Spinal cord (tissue), 10 donors: Measurements from ENCODE around the gene DHRS7. TPM values are rescaled to one million over a fixed set of nuclear protein-coding genes. Genes with fewer than 3 reads are reported as not detected.

Experiments
- DNase-seq, 6 donors: peaks; one replicate each; pipeline versions ENCODE4 v3.0.0 to v3.0.0-alpha.2; 2013 to 2015; ENCODE audit warnings: low spot score in 6 of 6, low read depth in 4 of 6
- H3K27ac ChIP-seq: one replicate; pipeline ENCODE4 v1.5.1; 2013; ENCODE audit warnings: low read depth, low read length, control low read depth
- H3K27me3 ChIP-seq: one replicate; pipeline ENCODE4 v1.6.1; 2013; ENCODE audit warnings: low read length; ENCODE audit not compliant: control insufficient read depth, insufficient read depth
- H3K36me3 ChIP-seq: one replicate; pipeline ENCODE4 v1.6.1; 2013; ENCODE audit warnings: low read length; ENCODE audit not compliant: control insufficient read depth, insufficient read depth
- H3K4me1 ChIP-seq: one replicate; pipeline ENCODE4 v1.6.1; 2013; ENCODE audit warnings: low read length; ENCODE audit not compliant: control insufficient read depth, insufficient read depth
- H3K4me3 ChIP-seq: one replicate; pipeline ENCODE4 v1.5.1; 2013; ENCODE audit warnings: low read depth, low read length, control low read depth
- H3K9me3 ChIP-seq: one replicate; pipeline ENCODE4 v1.6.1; 2013; ENCODE audit warnings: low read length; ENCODE audit not compliant: control insufficient read depth, insufficient read depth
- WGBS: methylation state at CpG from one replicate; pipeline ENCODE4 v1.1.5; 2013; ENCODE audit warnings: missing lambda C conversion rate; ENCODE audit not compliant: insufficient coverage; 5-methylcytosine and 5-hydroxymethylcytosine counted together
- long read RNA-seq, 4 donors: transcript quantifications; one replicate each; lab custom pipeline, GENCODE V29; 2026
- polyA plus RNA-seq, 2 donors: library from polyadenylated mRNA; unstranded; fragments of 120-200 nt; gene quantifications; one replicate each; pipeline ENCODE4 v1.2.1, GENCODE V29; 2013; ENCODE audit not compliant: insufficient read length in 2 of 2
- total RNA-seq, 2 donors: library from RNA; depleted of rRNA in 1 of 2; stranded (reverse); fragments of 120-200 nt in 1 of 2; fragments of >200 nt in 1 of 2; gene quantifications; one replicate each; pipeline versions ENCODE4 v1.2.3 to v1.2.4, GENCODE V29; 2013 to 2014
- donor health status: healthy.

Gene DHRS7, protein sequence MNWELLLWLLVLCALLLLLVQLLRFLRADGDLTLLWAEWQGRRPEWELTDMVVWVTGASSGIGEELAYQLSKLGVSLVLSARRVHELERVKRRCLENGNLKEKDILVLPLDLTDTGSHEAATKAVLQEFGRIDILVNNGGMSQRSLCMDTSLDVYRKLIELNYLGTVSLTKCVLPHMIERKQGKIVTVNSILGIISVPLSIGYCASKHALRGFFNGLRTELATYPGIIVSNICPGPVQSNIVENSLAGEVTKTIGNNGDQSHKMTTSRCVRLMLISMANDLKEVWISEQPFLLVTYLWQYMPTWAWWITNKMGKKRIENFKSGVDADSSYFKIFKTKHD
- 10 to 100 TPM; 78.1 to 82.5 TPM for total RNA-seq
- polyA plus RNA-seq: 10 to 100 TPM; 72.5 to 90.6 TPM
- long read RNA-seq, donor 1, transcript DHRS7-209 (7 exons, 1,322 nt): major isoform, 70 of 95 reads
- long read RNA-seq, donor 1, partial matches to known transcripts: 15 of 95 reads
- long read RNA-seq, donor 1, other reads (novel, unspliced or antisense): 5 of 95 reads
- long read RNA-seq, donor 2, transcript DHRS7-209 (7 exons, 1,322 nt): major isoform, 24 of 40 reads
- long read RNA-seq, donor 2, transcript DHRS7-206 (2 exons, 563 nt): minor isoform, 8 of 40 reads
- long read RNA-seq, donor 2, partial matches to known transcripts: 7 of 40 reads
- long read RNA-seq, donor 2, other reads (novel, unspliced or antisense): 0 of 40 reads
- long read RNA-seq, donor 3, transcript DHRS7-209 (7 exons, 1,322 nt): major isoform, 17 of 33 reads
- long read RNA-seq, donor 3, transcript DHRS7-206 (2 exons, 563 nt): minor isoform, 16 of 33 reads
- long read RNA-seq, donor 3, partial matches to known transcripts: 0 of 33 reads
- long read RNA-seq, donor 3, other reads (novel, unspliced or antisense): 0 of 33 reads
- long read RNA-seq, donor 4, transcript DHRS7-206 (2 exons, 563 nt): minor isoform, 11 of 60 reads
- long read RNA-seq, donor 4, transcript DHRS7-209 (7 exons, 1,322 nt): major isoform, 44 of 60 reads
- long read RNA-seq, donor 4, transcript DHRS7-207 (4 exons, 924 nt): minor isoform, 5 of 60 reads
- long read RNA-seq, donor 4, partial matches to known transcripts: 0 of 60 reads
- long read RNA-seq, donor 4, other reads (novel, unspliced or antisense): 0 of 60 reads

DNA sequence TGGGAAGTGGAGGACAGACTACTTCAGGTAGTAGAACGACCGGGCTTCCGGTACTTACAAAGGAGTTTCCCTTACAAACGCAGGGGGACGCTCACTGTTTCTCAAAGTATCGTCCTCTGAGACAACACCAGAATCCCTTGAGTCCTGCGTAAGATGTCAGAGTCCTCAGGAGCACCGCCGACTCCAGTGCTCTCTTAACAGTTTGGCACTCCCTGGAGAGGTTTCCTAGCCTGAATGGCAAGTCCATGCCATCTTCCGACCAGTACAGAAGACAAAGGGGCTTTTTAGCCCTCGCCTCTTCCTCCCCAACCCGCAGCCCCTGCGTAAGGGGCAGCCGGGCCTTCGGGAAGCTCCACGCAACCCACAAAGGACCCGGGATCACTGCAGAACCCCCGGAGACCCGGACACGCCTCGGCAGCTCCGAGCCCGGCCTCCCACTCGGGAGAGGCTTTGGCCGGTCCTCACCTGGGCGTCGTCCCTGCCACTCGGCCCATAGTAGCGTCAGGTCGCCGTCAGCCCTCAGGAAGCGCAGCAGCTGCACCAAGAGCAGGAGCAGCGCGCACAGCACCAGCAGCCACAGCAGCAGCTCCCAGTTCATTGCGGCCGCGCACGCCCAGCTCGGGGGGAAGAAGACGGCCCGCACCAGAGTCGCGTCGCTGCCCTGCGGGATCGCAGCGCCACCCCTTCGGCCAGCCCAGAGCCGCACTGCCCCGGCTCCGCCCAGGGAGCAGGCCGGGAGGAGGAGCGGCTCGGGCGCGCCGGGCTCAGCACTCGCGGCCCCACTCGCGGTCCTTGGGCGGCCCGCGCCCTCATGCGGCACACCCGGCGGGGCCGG lies at the start of gene DHRS7:
TSS of gene DHRS7 (minus strand) at position 687 of the 835 bp plus-strand sequence. CDS start at position 598, 89 bp downstream.
- Histone ChIP-seq H3K4me3 (peak within 1 kb of the TSS; percentile 80), H3K36me3 (no peaks in the 10 kb centered on the region), H3K27ac (peak within 1 kb of the TSS; percentile 94), H3K4me1 (no peaks in the 10 kb centered on the region), H3K27me3 (no peaks in the 10 kb centered on the region), H3K9me3 (no peaks in the 10 kb centered on the region)
- WGBS: under 1% methylated on average over 64 of the region's 68 CpGs
- DNase-seq: peak in 4 of 6 donors; percentile 62 to 92 (median 79)

DNA sequence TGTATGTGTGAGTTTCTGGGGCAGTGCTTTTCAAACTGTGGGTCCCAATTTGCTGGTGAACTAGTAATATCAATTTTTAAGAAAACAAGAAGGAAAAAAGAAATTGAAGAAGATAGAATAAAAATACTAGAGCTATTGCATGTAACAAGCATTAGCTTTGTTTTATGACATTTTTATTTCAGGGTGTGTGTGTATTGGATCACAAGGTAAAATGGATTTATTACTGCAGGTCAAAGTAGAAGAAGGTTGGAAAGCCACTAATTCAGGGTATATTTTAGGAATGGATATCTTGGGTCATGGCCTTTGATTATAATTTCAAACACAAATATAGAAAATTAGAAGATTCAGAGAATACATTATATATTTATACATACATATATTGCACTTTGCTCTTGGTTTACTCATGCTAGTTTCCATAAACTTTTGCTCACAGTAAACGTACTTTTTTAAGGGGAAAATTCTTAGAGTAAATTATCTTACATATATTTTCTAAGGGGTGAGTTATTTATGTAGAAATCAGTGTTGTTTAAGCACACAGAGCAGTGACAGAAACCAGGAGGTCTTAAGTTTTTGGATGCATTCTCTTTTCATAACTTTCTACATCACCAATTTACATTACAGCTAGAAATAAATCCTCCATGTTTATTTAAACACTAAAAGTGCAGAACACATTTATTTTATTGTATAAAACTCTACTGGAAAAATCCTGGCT lies 49.4 kb upstream of the DHRS7 start:
- H3K9me3 ChIP-seq: no peaks in the 10 kb centered on the region
- no peak for DNase-seq
- H3K27ac ChIP-seq: no peak overlapping the region
- H3K27me3 ChIP-seq: no peaks in the 10 kb centered on the region
- no peak overlapping the region for H3K4me3 ChIP-seq
- H3K36me3 ChIP-seq: no peaks in the 10 kb centered on the region
- H3K4me1 ChIP-seq: no peaks in the 10 kb centered on the region
- no CpG with 5 or more reads among the region's 1 CpG for WGBS

DNA sequence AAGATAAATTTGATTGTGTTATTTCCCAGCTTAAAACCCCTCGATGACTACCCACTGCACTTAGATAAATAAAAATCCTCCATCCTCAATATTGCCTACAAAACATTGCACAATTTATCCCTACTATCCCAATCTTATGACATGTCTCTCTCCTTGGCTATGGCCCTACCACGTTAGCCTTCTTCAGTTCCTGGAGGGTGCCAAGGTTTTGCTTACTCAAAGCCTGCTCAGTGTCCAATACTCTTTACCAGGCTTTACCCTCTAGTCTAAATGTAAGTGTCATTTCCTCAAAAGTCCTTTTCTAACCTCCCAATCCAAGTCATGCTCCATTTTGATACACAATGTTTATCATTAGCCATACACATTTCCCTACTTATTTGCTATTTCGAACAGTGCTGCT lies 48.8 kb upstream of the DHRS7 start:
- Histone ChIP-seq H3K36me3 (no peaks in the 10 kb centered on the region), H3K4me1 (no peaks in the 10 kb centered on the region), H3K27ac (no peak overlapping the region), H3K9me3 (no peaks in the 10 kb centered on the region), H3K4me3 (no peak overlapping the region), H3K27me3 (no peaks in the 10 kb centered on the region)
- DNase-seq: no peak
- 100% methylated on average over 2 of the region's 3 CpGs for WGBS

DNA sequence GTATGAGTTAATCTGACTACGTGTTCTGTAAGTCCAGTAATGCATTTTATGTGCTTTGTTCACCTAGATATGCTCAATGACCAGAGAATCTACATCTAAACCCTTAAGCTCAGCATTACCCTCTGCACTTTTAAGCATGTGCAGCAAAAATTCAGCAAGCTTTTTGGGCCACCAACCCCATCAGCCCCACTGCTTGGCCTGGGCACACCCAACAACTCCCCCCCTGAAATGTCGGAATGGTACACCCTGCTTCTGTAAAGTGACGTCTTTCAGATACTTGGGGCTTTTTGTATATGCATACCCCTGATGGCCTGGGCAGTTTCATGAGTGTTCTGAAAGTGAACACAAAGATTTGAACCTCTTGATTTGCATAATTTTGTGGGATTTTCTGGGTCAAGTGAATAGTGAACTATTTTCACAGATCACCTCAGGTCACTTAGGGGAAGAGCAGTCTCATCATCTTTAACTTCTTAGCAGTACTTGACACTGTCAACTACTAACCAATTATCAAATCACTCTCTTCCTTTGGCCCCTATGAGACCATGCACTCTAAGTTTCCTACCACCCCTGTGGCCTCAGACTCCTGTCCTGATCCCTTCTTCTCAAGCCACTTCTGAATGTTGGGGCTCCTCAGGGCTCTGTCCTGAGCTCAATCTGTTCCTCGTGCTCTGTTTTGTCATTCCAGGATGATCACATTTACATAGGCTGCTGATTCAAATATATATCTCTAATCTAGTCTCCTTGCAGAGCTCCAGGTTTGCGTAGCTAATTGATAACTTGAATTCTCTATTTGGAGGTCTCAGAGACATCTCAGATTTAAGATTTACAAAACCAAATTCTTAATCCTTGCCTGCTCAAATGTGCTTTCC lies 47.5 kb upstream of the DHRS7 start:
- Histone ChIP-seq H3K36me3 (no peaks in the 10 kb centered on the region), H3K4me1 (no peaks in the 10 kb centered on the region), H3K4me3 (no peak overlapping the region), H3K9me3 (no peaks in the 10 kb centered on the region), H3K27me3 (no peaks in the 10 kb centered on the region), H3K27ac (no peak overlapping the region)
- WGBS: 93% methylated on average over 3 of the region's 5 CpGs
- DNase-seq: no peak

DNA sequence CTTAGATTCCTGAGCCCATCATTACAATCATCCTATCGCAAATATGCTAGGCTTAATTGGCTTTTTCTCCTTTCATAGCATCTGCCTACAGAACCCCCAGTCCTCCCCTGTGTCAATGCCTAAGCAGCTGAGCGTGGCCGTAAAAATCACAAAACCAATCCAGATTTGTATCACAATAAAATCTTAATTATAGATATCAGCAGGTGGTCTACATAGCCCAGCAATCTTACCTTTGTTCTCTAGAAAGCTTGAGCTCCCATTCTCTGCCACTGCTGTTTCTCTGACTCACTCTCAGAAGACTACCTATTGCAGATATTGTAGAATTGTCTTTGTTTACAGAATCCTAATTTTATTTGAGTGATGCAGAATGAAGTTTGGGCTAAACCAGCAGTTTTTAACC lies 46.0 kb upstream of the DHRS7 start:
- no peak overlapping the region for H3K27ac ChIP-seq
- H3K4me1 ChIP-seq: no peaks in the 10 kb centered on the region
- no peaks in the 10 kb centered on the region for H3K27me3 ChIP-seq
- no peaks in the 10 kb centered on the region for H3K36me3 ChIP-seq
- peak in 2 of 6 donors; percentile 6 to 91 for DNase-seq
- no peaks in the 10 kb centered on the region for H3K9me3 ChIP-seq
- no peak overlapping the region for H3K4me3 ChIP-seq
- WGBS: 64% methylated on average over 1 of the region's 3 CpGs

DNA sequence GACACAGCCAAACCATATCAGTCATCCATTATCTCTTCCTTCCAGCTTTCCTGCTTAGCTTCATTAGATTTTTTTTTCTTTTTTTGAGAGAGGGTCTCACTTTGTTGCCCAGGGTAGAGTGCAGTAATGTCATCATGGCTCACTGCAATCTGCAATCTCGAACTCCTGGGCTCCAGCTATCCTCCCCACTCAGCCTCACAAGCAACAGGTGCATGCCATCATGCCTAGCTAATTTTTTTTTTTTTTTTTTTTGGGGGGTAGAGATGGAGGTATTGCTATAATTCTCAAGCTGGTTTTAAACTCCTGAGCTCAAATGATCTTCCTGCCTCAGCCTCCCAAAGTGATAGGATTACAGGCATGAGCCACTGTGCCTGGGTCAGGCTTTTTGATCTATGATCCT lies 45.5 kb upstream of the DHRS7 start:
- Histone ChIP-seq H3K4me3 (no peak overlapping the region), H3K27me3 (no peaks in the 10 kb centered on the region), H3K27ac (no peak overlapping the region), H3K4me1 (no peaks in the 10 kb centered on the region), H3K9me3 (no peaks in the 10 kb centered on the region), H3K36me3 (no peaks in the 10 kb centered on the region)
- no CpG with 5 or more reads among the region's 1 CpG for WGBS
- DNase-seq: no peak

DNA sequence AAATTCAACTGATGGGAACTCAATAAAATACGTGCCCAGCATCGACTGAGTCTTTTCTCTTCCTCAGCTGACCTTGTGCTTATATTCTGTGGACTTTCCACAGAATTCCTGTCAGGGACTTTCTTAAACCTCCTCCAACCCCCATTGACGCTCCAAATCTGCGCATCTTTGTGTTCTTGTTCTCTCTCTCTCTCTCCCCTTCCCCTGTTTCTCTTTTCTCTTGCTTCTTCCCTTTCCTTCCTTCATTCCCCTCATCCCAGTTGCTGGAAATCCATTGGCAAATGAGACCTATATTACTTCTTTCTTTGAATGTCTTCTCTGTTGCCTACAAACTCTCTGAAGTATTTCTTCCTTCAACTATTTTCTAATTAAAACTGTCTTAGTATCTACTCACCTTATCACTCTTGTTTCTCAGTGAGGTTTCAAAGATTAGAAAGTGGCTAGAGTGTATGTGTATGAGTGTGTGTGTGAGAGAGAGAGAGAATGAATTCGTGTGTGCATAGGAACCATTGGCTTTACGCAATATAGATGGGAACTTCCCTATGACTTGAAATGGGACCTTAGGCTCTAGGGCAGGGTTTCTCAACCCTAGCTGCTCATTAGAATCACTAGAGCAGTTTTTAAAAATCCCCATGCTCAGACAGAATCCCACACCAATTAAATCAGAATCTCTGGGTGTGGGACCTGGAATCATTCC lies 41.8 kb upstream of the DHRS7 start:
- H3K9me3 ChIP-seq: no peaks in the 10 kb centered on the region
- no peaks in the 10 kb centered on the region for H3K36me3 ChIP-seq
- no peak overlapping the region for H3K4me3 ChIP-seq
- H3K27ac ChIP-seq: no peak overlapping the region
- 94% methylated on average over 5 of the region's 6 CpGs for WGBS
- H3K27me3 ChIP-seq: no peaks in the 10 kb centered on the region
- no peak for DNase-seq
- no peaks in the 10 kb centered on the region for H3K4me1 ChIP-seq

DNA sequence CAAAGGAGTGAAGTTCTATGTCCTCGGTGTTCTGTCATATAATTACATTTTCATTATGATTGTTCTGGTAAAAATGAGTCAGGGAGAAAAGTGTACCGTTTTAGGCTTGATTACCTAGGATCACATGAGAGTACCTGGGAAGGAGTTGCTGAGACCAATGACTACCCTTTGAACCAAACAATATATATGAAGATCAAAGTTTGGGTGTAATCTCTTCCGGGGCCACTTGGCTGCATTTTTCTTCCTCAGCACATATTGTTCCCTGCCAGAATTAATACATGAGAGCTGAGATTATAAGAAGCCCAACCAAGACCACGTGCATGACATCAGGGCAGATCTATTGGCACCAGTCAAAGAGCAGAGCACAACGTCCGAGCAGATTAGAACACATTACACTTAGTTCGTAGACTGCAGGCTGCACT lies 41.1 kb upstream of the DHRS7 start:
- H3K4me3 ChIP-seq: no peak overlapping the region
- WGBS: 81% methylated on average over 4 of the region's 7 CpGs

More for the DNA sequence above, 41.1 kb upstream of the DHRS7 start:
- Histone ChIP-seq H3K36me3 (no peaks in the 10 kb centered on the region), H3K9me3 (no peaks in the 10 kb centered on the region), H3K27ac (no peak overlapping the region), H3K27me3 (no peaks in the 10 kb centered on the region), H3K4me1 (no peaks in the 10 kb centered on the region)
- no peak for DNase-seq
